A549 (cell line): ENCODE data around the gene ANXA6.

ENCODE experiments used
- CTCF ChIP-seq: fragments of >200 bp; sonication (Bioruptor Twin); formaldehyde crosslinking; IDR thresholded peaks from 3 replicates; pipeline ENCODE4 v1.5.1; 2016
- HMGXB4 ChIP-seq: fragments of 250-450 bp; sonication (Bioruptor Pico); IDR thresholded peaks from 2 replicates; pipeline ENCODE4 v1.5.0; 2021; ENCODE audit warnings: mild to moderate bottlenecking, moderate library complexity, borderline replicate concordance
- JUN ChIP-seq, 2 experiments: fragments of >200 bp; sonication (Bioruptor Twin); formaldehyde crosslinking; IDR thresholded peaks; 2 replicates in 1 of 2; 3 replicates in 1 of 2; pipeline ENCODE4 v1.6.1; 2016 to 2017
- MYC ChIP-seq: IDR thresholded peaks from 2 replicates; pipeline ENCODE4 v1.6.1; 2012; ENCODE audit warnings: mild to moderate bottlenecking, inconsistent platforms, low read length, improper control_type of control experiment, borderline replicate concordance
- RCOR1 ChIP-seq: fragments of 150-350 bp; IDR thresholded peaks from 2 replicates; pipeline ENCODE4 v1.6.1; 2014; ENCODE audit warnings: antibody characterized with exemption, low read length, low read depth
- REST ChIP-seq: fragments of 200-600 bp; sonication (generic); IDR thresholded peaks from 2 replicates; pipeline ENCODE4 v1.6.1; 2016; ENCODE audit warnings: antibody characterized with exemption, mild to moderate bottlenecking, moderate library complexity
- USF2 ChIP-seq: fragments of 450-650 bp; IDR thresholded peaks from 2 replicates; pipeline ENCODE4 v1.6.1; 2014; ENCODE audit warnings: antibody characterized with exemption

GRCh38 chr5:151122828-151123227 is 34.8 kb downstream of the ANXA6 start:
- TF ChIP-seq USF2 = no peak
- no peak for TF ChIP-seq RCOR1
- no peak for TF ChIP-seq CTCF
- no peak for TF ChIP-seq REST
- TF ChIP-seq HMGXB4 = no peak
- no peak for TF ChIP-seq MYC
- no peak for TF ChIP-seq JUN (IDR thresholded peaks at IDR 0.05)
